ENCODE measurements around the gene SPI1.
"Not testable (repeated sequence)": the region's sequence is repeated elsewhere in the genome, so short reads cannot be mapped to it uniquely, and the experiment has no call there.

Gene SPI1

DNA sequence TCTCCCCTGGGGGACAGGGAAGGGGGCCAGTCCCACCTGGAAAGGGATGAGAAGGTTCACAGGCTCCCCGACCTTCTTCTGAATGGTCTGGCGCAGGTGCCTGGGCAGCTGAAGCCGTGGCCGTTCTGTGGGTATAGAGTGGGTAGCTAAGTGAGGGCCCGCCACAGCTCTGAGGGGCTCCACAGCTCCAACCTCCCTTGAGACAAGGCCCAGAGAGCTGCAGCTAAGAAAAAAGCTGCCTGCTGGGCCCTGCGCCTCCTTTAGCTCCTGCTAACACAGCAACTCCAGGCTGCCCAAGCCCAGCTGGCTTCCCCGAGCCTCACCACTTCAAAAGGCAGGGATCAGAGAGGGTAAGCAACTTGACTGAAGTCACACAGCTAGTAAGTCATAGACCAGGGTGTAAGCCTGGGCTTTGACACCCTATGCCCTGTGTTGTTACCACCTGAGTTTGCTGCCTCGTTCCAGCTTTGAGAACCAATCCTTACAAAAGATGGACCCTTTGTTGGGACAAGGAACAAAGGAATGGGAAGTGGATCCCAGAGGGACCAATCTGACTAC is 44.4 kb downstream of the SPI1 start:
- no peak for DNase-seq
- in situ Hi-C loops (cut with MboI; ENCODE audit: low pct_unique_long_range_greater_than_20kb, low sequenced_read_pairs), result loop anchor here (10.0 kb wide), 1 partner anchor 61 kb away; no protein-coding TSS in a partner anchor

DNA sequence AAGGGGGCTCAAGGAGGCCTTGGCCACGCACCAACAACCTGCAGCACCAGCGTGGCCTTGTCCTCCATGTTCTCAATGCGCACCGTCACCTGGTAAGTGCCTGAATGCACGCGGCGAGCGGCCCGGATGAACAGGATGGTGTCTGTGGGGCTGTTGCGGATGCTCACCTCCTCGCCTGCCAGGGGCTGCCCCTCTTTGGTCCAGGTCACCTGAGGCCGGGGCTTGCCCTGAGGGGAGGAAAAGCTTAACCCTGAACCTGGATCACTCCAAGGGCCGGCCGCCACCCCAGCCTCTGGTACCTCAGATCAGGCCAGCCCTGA is 44.9 kb downstream of the SPI1 start:
- no peak for DNase-seq
- in situ Hi-C loops (cut with MboI; ENCODE audit: low pct_unique_long_range_greater_than_20kb, low sequenced_read_pairs), result loop anchor here (10.0 kb wide), 1 partner anchor 61 kb away; no protein-coding TSS in a partner anchor

GRCh38 chr11:47332791-47333525 is 45.4 kb downstream of the SPI1 start:
- DNase-seq, result no peak
- in situ Hi-C loops (cut with MboI; ENCODE audit: low pct_unique_long_range_greater_than_20kb, low sequenced_read_pairs), result loop anchor here (10.0 kb wide), 1 partner anchor 62 kb away; no protein-coding TSS in a partner anchor

DNA sequence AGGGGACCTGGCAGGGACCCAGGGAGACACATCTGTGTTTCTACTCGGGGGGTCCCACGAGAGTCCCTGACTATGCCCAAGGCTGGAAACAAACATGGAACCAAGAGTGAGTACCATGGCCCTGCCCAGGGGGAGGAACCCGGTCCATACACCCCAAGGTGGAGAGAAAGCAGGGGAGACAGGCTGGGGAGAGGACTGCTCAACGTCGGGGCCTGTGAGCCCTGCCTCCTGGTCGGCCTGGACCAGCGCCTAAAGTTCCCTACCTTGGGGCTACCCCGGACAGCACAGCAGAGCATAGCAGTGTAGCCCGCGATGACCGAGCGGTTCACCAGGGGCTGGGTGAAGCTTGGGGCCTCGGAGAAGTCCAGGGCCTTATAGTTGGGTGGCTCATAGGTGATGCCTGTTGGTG is 46.0 kb downstream of the SPI1 start:
- in situ Hi-C loops (cut with MboI; ENCODE audit: low pct_unique_long_range_greater_than_20kb, low sequenced_read_pairs), result loop anchor here (10.0 kb wide), 1 partner anchor 62 kb away; no protein-coding TSS in a partner anchor
- DNase-seq, result no peak

DNA sequence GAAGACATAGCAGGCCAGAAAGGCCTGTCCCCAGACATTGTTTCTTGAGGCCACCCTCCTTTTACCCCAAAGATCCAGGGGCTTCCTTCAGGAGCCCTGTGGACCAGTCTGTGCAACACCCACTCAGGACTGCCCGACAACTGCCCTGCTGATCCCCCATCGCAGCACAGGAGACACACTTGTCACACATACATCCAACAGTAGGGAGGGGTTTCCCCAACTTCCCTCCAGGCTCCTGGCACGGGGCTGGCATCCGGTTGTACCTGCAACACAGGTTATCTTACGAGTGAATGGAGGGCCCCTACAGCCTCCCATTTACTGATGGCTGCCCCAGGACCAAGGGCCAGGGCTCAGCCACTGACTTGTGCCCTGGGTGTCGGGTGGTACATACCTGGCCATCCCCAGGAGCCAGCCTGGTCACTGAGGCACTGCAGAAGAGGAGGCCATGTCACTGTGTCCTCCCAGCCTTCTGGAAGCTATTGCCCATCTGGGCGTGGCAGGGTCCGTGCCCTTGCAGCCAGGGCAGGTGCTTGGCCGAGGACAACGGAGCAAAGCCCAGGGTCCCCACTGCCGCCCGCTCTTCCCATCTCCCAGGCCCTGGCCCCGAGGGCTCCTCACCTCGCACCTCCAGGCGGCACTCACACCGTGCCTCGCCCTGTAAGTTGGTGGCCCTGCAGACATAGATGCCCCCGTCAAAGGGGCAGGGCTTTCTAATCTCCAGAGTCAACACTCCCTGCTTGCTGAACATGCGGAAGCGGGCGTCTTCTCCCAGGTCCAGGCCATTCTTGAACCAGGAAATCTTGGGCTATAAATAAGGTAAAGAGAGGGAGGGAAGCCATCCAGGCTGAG is 46.7 kb downstream of the SPI1 start:
- in situ Hi-C loops (cut with MboI; ENCODE audit: low pct_unique_long_range_greater_than_20kb, low sequenced_read_pairs), result loop anchor here (10.0 kb wide), 1 partner anchor 63 kb away; no protein-coding TSS in a partner anchor
- DNase-seq, result no peak

- no peak for DNase-seq
- in situ Hi-C loops (cut with MboI; ENCODE audit: low pct_unique_long_range_greater_than_20kb, low sequenced_read_pairs), result loop anchor here (10.0 kb wide), 1 partner anchor 65 kb away; no protein-coding TSS in a partner anchor
These were observed 48.1 kb downstream of the SPI1 start for GRCh38 chr11:47329987-47330931.

GRCh38 chr11:47329431-47329986 is 48.8 kb downstream of the SPI1 start:
- in situ Hi-C loops (cut with MboI; ENCODE audit: low pct_unique_long_range_greater_than_20kb, low sequenced_read_pairs), result no loop called here
- DNase-seq, result no peak

GRCh38 chr11:47328449-47329390 is 49.6 kb downstream of the SPI1 start:
- in situ Hi-C loops (cut with MboI; ENCODE audit: low pct_unique_long_range_greater_than_20kb, low sequenced_read_pairs), result no loop called here
- no peak for DNase-seq

GRCh38 chr11:47327949-47328348 is 50.4 kb downstream of the SPI1 start:
- in situ Hi-C loops (cut with MboI; ENCODE audit: low pct_unique_long_range_greater_than_20kb, low sequenced_read_pairs), result no loop called here
- DNase-seq, result no peak

- no peak for DNase-seq
- in situ Hi-C loops (cut with MboI; ENCODE audit: low pct_unique_long_range_greater_than_20kb, low sequenced_read_pairs), result no loop called here
These were observed 51.3 kb downstream of the SPI1 start for GRCh38 chr11:47327025-47327424.

DNA sequence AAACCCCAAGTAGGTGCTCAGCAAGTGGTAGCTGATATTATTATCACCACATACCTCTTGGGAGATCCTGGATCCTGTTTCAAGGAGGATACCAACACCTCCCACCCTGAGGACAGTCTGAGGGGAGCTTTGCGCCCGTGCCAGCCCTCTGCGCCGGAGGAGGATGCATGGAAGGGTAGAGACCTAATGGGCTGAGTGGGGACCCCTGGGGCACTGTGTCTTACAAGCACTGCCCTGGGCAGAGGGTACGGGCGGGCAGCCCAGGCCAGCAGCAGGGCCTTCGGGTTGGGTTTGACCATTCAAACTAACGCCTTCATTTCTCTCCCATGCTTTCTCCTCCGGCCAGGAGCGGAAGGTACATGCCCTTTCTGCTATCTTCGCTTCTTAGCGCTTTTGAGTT is 52.1 kb downstream of the SPI1 start:
- in situ Hi-C loops (cut with MboI; ENCODE audit: low pct_unique_long_range_greater_than_20kb, low sequenced_read_pairs), result no loop called here

GRCh38 chr11:47325271-47326041 is 52.9 kb downstream of the SPI1 start:
- in situ Hi-C loops (cut with MboI; ENCODE audit: low pct_unique_long_range_greater_than_20kb, low sequenced_read_pairs), result no loop called here
- DNase-seq, result no peak

More for the DNA sequence above, 52.1 kb downstream of the SPI1 start:
- DNase-seq, result no peak

GRCh38 chr11:47324520-47324919 is 53.8 kb downstream of the SPI1 start:
- no peak for DNase-seq
- in situ Hi-C loops (cut with MboI; ENCODE audit: low pct_unique_long_range_greater_than_20kb, low sequenced_read_pairs), result no loop called here

- in situ Hi-C loops (cut with MboI; ENCODE audit: low pct_unique_long_range_greater_than_20kb, low sequenced_read_pairs), result no loop called here
- no peak for DNase-seq
These were observed 60.2 kb downstream of the SPI1 start for GRCh38 chr11:47318166-47318565.

DNA sequence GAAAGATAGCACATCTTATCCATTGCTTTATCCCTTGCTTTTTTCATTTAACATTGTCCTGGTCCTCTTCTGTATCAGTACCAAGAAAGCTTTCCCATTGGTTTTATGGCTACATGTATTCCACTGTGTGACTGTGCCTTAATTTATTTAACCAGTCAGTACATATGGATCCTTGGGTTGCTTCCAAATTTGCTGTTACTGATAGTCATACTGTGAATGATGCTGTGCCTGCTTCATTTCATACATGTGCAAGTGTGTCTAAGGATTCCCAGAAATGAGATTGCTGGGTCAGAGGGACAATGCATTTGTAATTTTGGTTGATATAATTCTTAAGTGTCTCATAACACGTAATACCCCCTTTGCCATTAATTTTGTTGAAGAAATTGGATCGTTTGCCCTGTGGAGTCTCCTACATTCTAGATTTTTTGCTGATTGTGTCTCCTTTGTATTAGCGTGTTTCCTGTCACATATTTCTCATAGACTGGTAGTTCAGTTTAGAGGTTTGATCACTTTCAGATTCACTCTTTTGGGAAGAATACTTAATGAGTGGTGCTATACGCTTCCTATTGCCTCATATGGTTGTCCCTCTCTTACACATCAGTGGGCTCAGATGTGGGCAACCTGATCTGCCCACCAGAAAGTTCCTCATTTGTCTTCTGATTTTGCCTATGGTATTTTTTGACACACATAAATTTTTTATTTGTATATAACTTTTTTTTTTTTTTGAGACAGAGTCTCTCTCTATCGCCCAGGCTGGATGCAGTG is 61.1 kb downstream of the SPI1 start:
- in situ Hi-C loops (cut with MboI; ENCODE audit: low pct_unique_long_range_greater_than_20kb, low sequenced_read_pairs), result no loop called here
- DNase-seq, result no peak

DNA sequence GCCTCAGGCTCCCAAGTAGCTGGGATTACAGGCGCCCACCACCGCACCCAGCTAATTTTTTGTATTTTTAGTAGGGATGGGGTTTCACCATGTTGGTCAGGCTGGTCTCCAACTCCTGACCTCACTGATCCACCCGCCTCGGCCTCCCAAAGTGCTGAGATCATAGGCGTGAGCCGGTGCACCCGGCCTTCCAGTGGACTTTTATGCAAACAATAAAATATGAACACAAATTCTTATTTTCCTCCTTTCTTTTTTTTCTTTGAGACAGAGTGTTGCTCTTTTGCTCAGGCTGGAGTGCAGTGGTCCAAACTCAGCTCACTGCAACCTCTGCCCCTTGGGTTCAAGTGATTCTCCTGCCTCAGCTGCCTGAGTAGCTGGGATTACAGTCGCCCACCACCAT is 61.8 kb downstream of the SPI1 start:
- in situ Hi-C loops (cut with MboI; ENCODE audit: low pct_unique_long_range_greater_than_20kb, low sequenced_read_pairs); DNase-seq: not testable (repeated sequence)
